B cell (primary cell): ENCODE measurements around the gene SRC. TPM values are rescaled to one million over a fixed set of nuclear protein-coding genes. Genes with fewer than 3 reads are reported as not detected.
A peak's percentile ranks its signal among the peaks of the same experiment; 100 is the strongest.

Experiments
- ATAC-seq: fragments of 200-7000 bp; cut with Tn5 transposase; one replicate; pipeline ENCODE4 v1.10.0; 2021; ENCODE audit warnings: low read depth, mild to moderate bottlenecking, moderate number of reproducible peaks, moderate library complexity
- CTCF ChIA-PET: fragments of 350-600 bp; sonication (Branson Sonifier 250); formaldehyde crosslinking; loops from one replicate; lab custom pipeline; 2021; ENCODE audit warnings: antibody characterized with exemption, inconsistent platforms; lab: Charles Lee
- POLR2A ChIA-PET: fragments of 350-600 bp; sonication (Branson Sonifier 250); formaldehyde crosslinking; loops from one replicate; lab custom pipeline; 2021; ENCODE audit warnings: antibody characterized with exemption; lab: Charles Lee
- DNase-seq: peaks from one replicate; pipeline ENCODE4 v3.0.0; 2013
- H2AFZ ChIP-seq: 2 replicates; pipeline ENCODE4 v1.6.1; 2012; ENCODE audit warnings: mild to moderate bottlenecking, low read depth, low read length; ENCODE audit not compliant: insufficient read depth, poor library complexity, severe bottlenecking
- H3K27ac ChIP-seq, 2 donors: 1 replicate in 1 of 2; 2 replicates in 1 of 2; pipeline ENCODE4 v1.5.1; 2012 to 2013; ENCODE audit warnings: low read length in 2 of 2, mild to moderate bottlenecking in 2 of 2, moderate library complexity in 1 of 2
- H3K27me3 ChIP-seq, 4 experiments: fragments of 200-600 bp in 1 of 4; sonication (generic) in 1 of 4; replicated peaks in 1 of 4; 1 replicate in 2 of 4; 2 replicates in 2 of 4; pipeline versions ENCODE4 v1.6.1 to v1.7.0; 2013 to 2016; ENCODE audit warnings: low read length in 3 of 4, mild to moderate bottlenecking in 2 of 4, mixed read lengths in 1 of 4, moderate library complexity in 1 of 4; ENCODE audit not compliant: insufficient read depth in 4 of 4, control insufficient read depth in 3 of 4; ENCODE audit errors: control extremely low read depth in 1 of 4
- H3K36me3 ChIP-seq, 2 experiments: replicated peaks in 1 of 2; 1 replicate in 1 of 2; 2 replicates in 1 of 2; pipeline versions ENCODE4 v1.6.1 to v1.7.1; 2013; ENCODE audit warnings: low read length in 1 of 2; ENCODE audit not compliant: insufficient read depth in 2 of 2, control insufficient read depth in 1 of 2; ENCODE audit errors: control extremely low read depth in 1 of 2, extremely low read depth in 1 of 2
- H3K4me1 ChIP-seq, 2 donors: fragments of 200-600 bp in 1 of 2; sonication (generic) in 1 of 2; 1 replicate in 1 of 2; 2 replicates in 1 of 2; pipeline versions ENCODE4 v1.5.1 to v1.6.1; 2013 to 2017; ENCODE audit warnings: low read length in 2 of 2; ENCODE audit not compliant: control insufficient read depth in 2 of 2, insufficient read depth in 2 of 2
- H3K4me2 ChIP-seq: replicated peaks from 2 replicates; pipeline ENCODE3; 2012; ENCODE audit warnings: mild to moderate bottlenecking, low read depth, low read length; ENCODE audit not compliant: poor library complexity, severe bottlenecking
- H3K4me3 ChIP-seq, 5 experiments: fragments of 200-600 bp in 1 of 5; sonication (generic) in 1 of 5; 1 replicate in 3 of 5; 2 replicates in 2 of 5; pipeline versions ENCODE4 v1.5.1 to v1.7.0; 2011 to 2016; ENCODE audit warnings: low read length in 4 of 5, mild to moderate bottlenecking in 4 of 5, low read depth in 2 of 5, control low read depth in 1 of 5, moderate library complexity in 1 of 5; ENCODE audit not compliant: insufficient read depth in 1 of 5; ENCODE audit errors: control extremely low read depth in 1 of 5, extremely low read depth in 1 of 5
- H3K79me2 ChIP-seq: fragments of 200-600 bp; sonication (generic); one replicate; pipeline ENCODE4 v1.6.0; 2016; ENCODE audit warnings: low read length; ENCODE audit not compliant: control insufficient read depth, insufficient read depth
- H3K9ac ChIP-seq: fragments of 200-600 bp; sonication (generic); 2 replicates; pipeline ENCODE4 v1.6.1; 2017; ENCODE audit warnings: mild to moderate bottlenecking, low read length, moderate library complexity
- H3K9me3 ChIP-seq, 3 donors: one replicate each; pipeline versions ENCODE4 v1.6.1 to v1.7.1; 2013; ENCODE audit warnings: low read length in 2 of 3; ENCODE audit not compliant: control insufficient read depth in 2 of 3, insufficient read depth in 1 of 3; ENCODE audit errors: control extremely low read depth in 1 of 3
- H4K20me1 ChIP-seq: 2 replicates; pipeline ENCODE4 v1.6.0; 2012; ENCODE audit warnings: mild to moderate bottlenecking, low read length; ENCODE audit not compliant: insufficient read depth, control insufficient read depth, poor library complexity, severe bottlenecking
- H3K27ac Mint-ChIP-seq: one replicate; pipeline ENCODE4 v1.8.0; 2021; ENCODE audit warnings: mixed read lengths
- H3K27me3 Mint-ChIP-seq: one replicate; pipeline ENCODE4 v1.8.0; 2021; ENCODE audit warnings: mixed read lengths
- H3K4me1 Mint-ChIP-seq: one replicate; pipeline ENCODE4 v1.8.0; 2021; ENCODE audit warnings: mixed read lengths
- H3K4me3 Mint-ChIP-seq: one replicate; pipeline ENCODE4 v1.8.0; 2021; ENCODE audit warnings: mixed read lengths
- H3K9me3 Mint-ChIP-seq: one replicate; pipeline ENCODE4 v1.8.0; 2022; ENCODE audit warnings: mixed read lengths; ENCODE audit not compliant: insufficient read depth
- EZH2 ChIP-seq: IDR thresholded peaks from 2 replicates; pipeline ENCODE4 v1.6.1; 2012; ENCODE audit warnings: borderline replicate concordance, low read depth, mild to moderate bottlenecking, moderate library complexity, low read length; ENCODE audit not compliant: insufficient read depth, poor library complexity, severe bottlenecking
- WGBS: methylation state at CpG from one replicate; pipeline ENCODE4 v1.1.5; 2013; ENCODE audit warnings: missing lambda C conversion rate; ENCODE audit not compliant: insufficient coverage; 5-methylcytosine and 5-hydroxymethylcytosine counted together
- intact Hi-C: fragments of 100-400 bp; cut with micrococcal nuclease; formaldehyde crosslinking; loops from one replicate; pipeline ENCODE4 v1.10.0; 2022
- polyA plus RNA-seq: library from polyadenylated mRNA; depleted of rRNA; stranded (reverse); fragments of >200 nt; gene quantifications from 2 replicates; pipeline ENCODE4 v1.2.3, GENCODE V29; 2012
- total RNA-seq, 2 donors: library from RNA; stranded (reverse); fragments of 120-200 nt in 1 of 2; gene quantifications; 1 replicate in 1 of 2; 2 replicates in 1 of 2; pipeline versions ENCODE4 v1.2.3 to v1.2.4, GENCODE V29; 2013 to 2022
- TF ChIP-seq, protein P1 (sequence below): fragments of 200-600 bp; IDR thresholded peaks from one replicate; pipeline ENCODE4 v1.8.0; 2022; ENCODE audit warnings: antibody characterized with exemption, mild to moderate bottlenecking

SRC gene
- total and polyA plus RNA-seq, 2 donors (not counting 1 experiment from before 2014, with no cell fraction given) = 6.5 to 16.8 TPM

DNA sequence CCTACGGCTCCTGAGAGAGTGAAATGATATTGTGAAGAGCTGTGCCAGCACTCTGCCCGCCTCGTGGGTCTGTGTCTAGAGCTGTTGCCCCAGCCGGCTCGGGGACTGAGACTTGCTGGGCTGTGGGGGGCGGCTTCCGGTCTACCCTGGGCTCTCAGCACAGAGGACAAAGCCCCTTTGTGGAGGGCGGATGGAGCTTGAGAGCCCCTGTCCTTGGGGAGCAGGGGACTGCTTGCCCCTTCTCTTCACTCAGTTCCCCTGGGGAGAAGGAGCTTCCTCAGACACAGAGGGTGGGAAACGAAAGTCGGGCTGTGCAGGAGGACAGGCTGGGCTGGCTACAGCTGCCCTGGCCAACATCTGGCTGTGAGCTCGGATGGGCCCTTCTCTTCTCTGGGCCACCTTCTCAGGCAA is 11.0 kb downstream of the SRC start:
- no peak for ATAC-seq
- DNase-seq = no peak
- H4K20me1 ChIP-seq = no peaks in the 10 kb centered on the region
- peaks cover 10 to 25% of the 10 kb centered on the region in 2 donors for H3K4me1 ChIP-seq
- H3K9me3 ChIP-seq = no peaks in the 10 kb centered on the region
- WGBS = 42% methylated on average over 11 of the region's 11 CpGs
- no peak overlapping the region for H3K4me3 ChIP-seq
- H3K9me3 Mint-ChIP-seq = no peaks in the 10 kb centered on the region
- no peaks in the 10 kb centered on the region for H3K27me3 ChIP-seq
- H3K4me2 ChIP-seq = peak overlapping the region; percentile 22
- H3K4me3 Mint-ChIP-seq = no peak overlapping the region
- TF ChIP-seq, protein P1, sequence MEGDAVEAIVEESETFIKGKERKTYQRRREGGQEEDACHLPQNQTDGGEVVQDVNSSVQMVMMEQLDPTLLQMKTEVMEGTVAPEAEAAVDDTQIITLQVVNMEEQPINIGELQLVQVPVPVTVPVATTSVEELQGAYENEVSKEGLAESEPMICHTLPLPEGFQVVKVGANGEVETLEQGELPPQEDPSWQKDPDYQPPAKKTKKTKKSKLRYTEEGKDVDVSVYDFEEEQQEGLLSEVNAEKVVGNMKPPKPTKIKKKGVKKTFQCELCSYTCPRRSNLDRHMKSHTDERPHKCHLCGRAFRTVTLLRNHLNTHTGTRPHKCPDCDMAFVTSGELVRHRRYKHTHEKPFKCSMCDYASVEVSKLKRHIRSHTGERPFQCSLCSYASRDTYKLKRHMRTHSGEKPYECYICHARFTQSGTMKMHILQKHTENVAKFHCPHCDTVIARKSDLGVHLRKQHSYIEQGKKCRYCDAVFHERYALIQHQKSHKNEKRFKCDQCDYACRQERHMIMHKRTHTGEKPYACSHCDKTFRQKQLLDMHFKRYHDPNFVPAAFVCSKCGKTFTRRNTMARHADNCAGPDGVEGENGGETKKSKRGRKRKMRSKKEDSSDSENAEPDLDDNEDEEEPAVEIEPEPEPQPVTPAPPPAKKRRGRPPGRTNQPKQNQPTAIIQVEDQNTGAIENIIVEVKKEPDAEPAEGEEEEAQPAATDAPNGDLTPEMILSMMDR = no peak
- TF ChIP-seq EZH2 = no peak
- no peak overlapping the region for H2AFZ ChIP-seq
- H3K27ac ChIP-seq = no peak overlapping the region
- no peaks in the 10 kb centered on the region for H3K27me3 Mint-ChIP-seq
- H3K27ac Mint-ChIP-seq = peak overlapping the region; percentile 32
- H3K9ac ChIP-seq = no peak overlapping the region
- intact Hi-C loops = no loop called here
- peaks cover 21% of the 10 kb centered on the region for H3K4me1 Mint-ChIP-seq
- H3K36me3 ChIP-seq = no peaks in the 10 kb centered on the region
- H3K79me2 ChIP-seq = peaks cover 10% of the 10 kb centered on the region
- ChIA-PET CTCF (interaction anchor here (0.9 to 1.2 kb wide), 5 partner anchors 10 to 178 kb away, joined by 3 to 5 read pairs (median 3); no protein-coding TSS in a partner anchor), POLR2A (no interaction called here)

DNA sequence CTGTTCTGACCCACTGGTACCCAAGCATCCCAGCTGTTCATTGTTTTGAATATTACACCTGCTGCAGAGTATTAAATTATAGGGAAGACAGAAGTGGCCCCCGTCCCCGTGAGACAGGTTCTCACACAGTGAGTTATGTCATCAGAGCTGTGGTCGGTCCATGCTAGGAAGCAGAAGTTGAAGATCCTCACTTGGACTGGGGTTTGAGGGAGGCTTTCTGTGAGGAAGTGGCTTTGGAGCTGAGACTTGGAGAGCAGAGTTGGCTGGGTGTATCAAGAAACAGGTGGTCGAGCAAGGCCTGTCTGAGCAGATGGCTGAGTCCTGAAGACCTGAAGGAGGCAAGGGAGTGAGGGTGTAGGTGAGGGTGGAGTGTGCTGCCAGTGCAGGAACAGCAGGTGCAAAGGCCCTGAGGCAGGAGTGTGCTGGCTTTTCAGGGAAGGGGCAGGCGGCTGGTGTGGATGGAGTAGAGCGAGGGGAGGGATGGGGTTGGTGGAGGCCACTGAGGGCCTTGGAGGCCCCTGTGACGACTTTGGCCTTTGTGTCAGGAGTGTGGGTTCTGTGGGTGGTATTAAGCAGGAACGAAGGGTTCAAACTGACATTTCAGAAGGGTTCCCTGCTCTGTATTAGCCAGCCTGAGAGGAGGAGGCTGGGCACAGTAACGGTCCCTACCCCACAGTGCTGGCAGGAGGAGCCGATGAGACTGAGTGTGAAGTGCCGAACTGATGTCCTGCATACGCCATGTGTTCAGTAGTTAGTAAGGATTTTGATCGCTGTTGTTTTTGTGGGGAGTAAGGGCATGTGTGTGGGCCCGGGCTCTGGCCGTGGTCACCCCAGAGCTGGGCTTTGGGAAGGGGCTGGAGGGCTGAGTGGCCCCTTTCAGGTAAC is 11.8 kb downstream of the SRC start:
- Histone ChIP-seq H2AFZ (no peak overlapping the region), H3K9me3 (no peaks in the 10 kb centered on the region), H3K4me2 (peak overlapping the region; percentile 22), H3K4me1 (peaks cover 10 to 25% of the 10 kb centered on the region in 2 donors), H3K9ac (no peak overlapping the region), H3K27me3 (no peaks in the 10 kb centered on the region), H3K27ac (no peak overlapping the region), H3K79me2 (peaks cover 13% of the 10 kb centered on the region), H4K20me1 (no peaks in the 10 kb centered on the region), H3K36me3 (no peaks in the 10 kb centered on the region), H3K4me3 (no peak overlapping the region)
- intact Hi-C loops = no loop called here
- no peaks in the 10 kb centered on the region for H3K9me3 Mint-ChIP-seq
- peak overlapping the region; percentile 5 for H3K27ac Mint-ChIP-seq
- ChIA-PET POLR2A (no interaction called here), CTCF (interaction anchor here (0.9 to 1.2 kb wide), 5 partner anchors 9 to 177 kb away, joined by 3 to 5 read pairs (median 3); no protein-coding TSS in a partner anchor)
- peaks cover 21% of the 10 kb centered on the region for H3K4me1 Mint-ChIP-seq
- 64% methylated on average over 12 of the region's 15 CpGs for WGBS
- H3K4me3 Mint-ChIP-seq = no peak overlapping the region
- no peaks in the 10 kb centered on the region for H3K27me3 Mint-ChIP-seq
- TF ChIP-seq, protein P1 = no peak
- no peak for TF ChIP-seq EZH2
- no peak for DNase-seq
- no peak for ATAC-seq
